HG03521 (cell line): ENCODE results near the gene ZNF558.

Source experiments
- ATAC-seq: cut with Tn5 transposase; IDR thresholded peaks from one replicate; pipeline ENCODE4 v1.9.1; 2021; ENCODE audit warnings: mild to moderate bottlenecking, moderate library complexity; ENCODE audit not compliant: unreplicated experiment

Gene ZNF558

DNA sequence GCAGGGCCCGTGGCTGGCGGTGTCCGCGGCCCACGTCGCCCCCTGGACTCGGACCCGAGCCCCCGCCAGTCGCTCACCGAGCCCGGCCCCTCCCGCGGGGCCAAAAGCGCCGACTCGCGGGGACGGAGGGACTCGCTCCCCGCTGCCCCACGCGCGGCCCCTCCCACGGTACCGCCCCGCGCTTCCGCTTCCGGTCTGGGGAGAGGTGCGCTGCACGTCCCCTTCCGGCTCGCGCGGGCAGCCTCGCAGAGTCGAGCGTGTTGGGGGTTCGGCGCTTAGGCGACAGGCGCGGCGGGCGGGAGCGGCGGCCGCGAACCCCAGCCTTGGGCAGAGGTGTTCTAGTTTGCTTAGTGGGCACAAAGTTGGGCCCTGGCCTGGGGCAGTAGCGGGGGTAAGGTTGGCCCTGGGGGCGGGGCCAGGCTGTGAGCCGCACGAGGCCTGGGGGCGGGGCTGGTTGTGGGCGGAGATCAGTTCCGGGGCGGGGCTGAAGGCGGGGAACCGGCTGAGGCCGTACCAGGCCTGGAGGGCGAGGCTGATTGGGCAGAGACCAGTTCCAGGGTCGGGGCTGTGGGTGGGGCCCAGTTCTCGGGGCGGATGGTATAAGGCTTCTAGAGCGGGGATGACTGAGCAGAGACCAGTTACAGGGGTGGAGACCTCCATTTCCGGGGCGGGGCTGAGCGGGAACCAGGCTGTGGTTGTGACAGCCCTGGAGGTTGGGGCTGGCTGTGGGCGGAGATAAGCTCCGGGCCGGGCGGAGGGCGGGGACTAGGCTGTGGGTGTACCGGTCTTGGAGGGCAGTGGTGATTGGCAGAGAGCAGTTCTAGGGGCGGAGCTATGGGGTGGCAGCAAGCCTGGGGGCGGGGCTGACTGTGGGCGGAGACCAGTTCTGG is at the start of gene ZNF558, which contains the start of gene MBD3L1:
ZNF558 (minus strand) TSS at position 173 of the 890 bp plus-strand sequence. CDS start 9,645 bp downstream, outside the sequence.
MBD3L1 (plus strand) TSS at position 246 of the 890 bp plus-strand sequence. CDS start 10,302 bp downstream, outside the sequence.
- peak; percentile 82 for ATAC-seq

DNA sequence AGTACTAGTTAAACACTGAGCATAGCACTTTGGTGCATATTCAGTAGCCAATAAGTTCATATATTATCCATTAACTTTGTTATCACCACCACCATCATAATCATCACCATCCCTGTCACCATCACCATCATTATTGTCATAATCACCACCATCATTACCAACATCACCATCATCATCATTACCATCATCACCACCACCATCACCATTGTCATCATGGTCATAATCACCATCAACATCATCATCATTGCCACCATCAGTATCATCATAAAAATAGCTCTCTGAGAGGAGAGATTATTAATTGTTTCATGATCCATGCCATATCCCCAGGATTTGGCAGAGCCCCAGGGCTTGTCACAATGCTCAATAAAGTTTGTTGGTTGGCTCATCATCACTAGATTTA is 49.4 kb upstream of the ZNF558 start:
- ATAC-seq, result no peak

DNA sequence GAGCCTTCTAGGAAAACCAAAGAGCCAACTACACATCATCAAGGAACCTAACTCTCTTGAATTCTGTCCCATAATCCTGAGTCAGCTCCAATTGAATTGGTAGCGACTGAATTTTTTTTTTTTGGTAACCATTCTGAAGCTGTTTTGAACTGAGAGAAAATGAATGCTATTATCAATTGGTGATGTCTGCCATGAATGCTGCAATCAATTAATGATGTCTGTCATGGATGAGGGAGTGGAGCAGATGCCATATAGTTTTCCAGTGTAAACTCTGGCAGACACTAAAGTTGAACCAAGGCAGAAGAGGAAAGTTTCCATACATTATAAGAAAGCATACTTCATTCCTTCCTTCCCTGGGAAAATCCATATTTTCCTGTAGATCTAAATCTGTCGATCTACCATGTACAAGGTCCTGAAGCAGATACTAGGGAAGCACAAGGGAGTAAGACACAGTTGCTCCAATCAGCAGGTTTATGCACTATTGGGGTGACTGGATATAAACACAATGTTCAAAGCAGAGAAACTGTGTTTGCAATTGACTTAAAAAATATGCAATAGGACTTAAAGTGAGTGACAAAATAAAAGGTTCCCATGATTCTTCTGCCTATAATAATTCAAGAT is 48.9 kb upstream of the ZNF558 start:
- no peak for ATAC-seq

- ATAC-seq, result no peak
Observed at GRCh38 chr19:8877854-8878705, 46.0 kb upstream of the ZNF558 start.

DNA sequence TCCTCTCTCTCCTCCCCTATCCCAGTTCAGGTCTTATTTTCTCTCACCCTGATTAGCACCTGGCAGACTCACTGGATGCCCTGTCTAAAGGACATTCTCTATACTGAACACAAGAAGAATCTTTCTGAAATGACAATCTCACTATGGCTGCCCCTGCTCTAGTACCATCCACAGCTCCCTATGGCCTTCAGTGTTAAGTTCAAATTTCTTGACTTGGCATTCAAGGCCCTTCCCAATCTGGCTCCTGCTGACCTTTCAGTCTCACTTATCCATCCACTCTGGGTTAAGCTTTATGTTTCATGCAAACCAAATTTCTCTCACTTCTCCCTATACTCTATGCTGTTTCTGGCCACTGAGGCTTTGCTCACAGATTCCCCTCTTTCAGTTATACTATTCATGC is 34.2 kb upstream of the ZNF558 start:
- ATAC-seq, result no peak

DNA sequence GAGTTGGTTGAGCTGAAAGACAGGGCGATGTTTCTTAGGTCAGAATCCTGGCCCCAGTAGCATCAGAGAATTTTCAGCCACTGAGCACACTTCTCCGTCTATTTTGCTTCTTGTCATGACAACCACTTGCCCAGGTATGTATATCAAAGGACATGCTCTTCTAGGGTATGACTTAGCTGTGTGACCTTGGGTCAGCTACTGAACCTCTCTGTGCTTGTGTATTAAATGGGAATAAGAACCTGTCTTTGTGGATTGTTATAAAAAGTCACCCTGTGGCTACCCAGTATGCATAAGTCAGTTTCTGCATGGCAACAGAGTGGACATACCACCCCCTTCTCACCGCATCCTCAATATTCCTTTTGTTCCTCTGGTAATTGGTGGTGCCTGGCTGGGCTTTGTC is 26.2 kb upstream of the ZNF558 start:
- ATAC-seq, result no peak

DNA sequence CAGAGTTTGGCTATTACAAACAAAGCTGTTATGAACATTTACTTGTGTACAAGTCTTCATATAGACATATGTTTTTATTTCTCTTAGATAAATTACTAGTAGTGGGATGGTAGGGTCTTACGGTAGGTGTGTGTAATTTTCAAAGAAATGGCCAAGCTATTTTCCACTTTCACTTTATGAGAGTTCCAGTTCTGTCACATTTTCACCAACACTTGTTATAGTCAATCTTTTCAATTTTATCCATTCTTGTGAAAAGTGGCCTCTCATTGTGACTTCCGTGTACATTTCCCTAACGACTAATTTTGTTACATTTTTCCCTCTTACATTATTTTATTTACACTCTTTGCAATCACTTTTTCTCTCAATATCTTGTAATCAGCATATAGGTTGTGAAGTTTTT is 18.4 kb upstream of the ZNF558 start:
- ATAC-seq, result no peak

DNA sequence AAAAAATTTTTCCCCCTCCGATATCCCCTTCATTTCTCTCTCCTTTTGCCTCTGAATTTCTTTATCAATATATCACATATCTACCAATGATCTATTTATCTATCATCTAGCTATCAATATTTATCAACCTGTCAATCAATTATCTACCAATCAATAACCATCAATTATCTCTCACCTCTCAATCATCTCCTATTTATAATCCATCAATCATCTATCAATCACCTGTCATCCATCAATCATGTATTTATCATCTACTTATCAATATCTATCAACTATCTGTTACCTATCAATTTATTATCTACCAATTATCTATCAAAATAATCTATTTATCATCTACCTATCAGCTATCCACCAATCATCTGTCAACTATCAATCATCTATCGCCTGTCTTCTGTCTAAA is 17.1 kb upstream of the ZNF558 start:
- ATAC-seq, result no peak

DNA sequence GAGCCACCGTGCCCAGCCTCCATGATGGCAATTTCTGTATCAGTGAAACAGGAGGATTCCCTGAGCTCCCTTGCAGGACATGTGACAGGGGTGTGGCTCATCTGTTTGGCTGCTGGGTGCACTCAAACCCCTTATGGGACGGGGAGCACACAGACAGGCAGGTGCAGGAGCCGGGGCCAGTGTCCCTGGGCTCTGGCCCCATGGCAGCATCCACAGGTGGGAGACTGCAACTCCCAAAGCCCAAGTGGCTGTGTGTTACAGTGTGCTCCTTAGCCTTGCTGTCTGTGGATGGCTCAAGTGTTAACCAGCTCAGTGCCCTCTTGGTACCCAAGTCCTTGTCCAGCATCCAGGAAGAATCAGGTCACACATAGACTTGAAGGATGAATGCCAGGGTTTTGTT is 14.7 kb upstream of the ZNF558 start:
- ATAC-seq, result no peak

- no peak for ATAC-seq
Observed at GRCh38 chr19:8840708-8841107, 8.6 kb upstream of the ZNF558 start.

DNA sequence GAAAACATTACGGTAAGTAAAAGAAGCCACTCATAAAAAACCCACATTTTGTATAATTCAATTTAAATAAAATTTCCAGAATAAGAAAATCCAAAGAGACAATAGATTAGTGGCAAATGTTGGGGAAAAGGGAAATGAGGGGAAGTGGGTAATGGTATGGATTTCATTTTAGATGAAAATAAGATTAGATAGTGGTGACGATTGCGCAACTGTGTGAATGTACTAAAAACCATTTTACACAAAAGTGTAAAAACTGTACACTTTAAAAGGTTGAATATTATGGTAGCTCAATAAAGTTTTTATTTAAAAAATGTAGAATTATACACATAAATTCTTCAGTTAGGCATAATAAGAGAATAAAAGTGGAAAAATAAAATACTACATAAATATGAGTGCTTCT is 3.8 kb upstream of the ZNF558 start:
- ATAC-seq, result no peak

DNA sequence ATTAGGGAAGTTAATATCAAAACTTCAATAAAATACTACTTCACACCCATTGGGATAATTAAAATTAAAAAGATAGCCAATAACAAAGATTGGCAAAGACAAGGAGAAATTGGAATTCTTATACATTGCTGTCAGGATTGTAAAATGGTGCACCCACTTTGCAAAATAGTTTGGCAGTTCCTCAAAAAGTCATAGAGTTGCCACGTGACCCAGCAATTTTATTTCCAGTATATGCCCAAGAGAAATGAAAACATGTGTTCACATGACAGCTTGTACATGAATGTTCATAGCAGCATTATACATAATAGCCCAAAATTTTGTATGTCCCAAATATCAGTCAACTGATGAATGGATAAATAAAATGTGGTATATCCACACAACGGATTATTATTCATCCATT is 3.3 kb upstream of the ZNF558 start:
- ATAC-seq, result no peak

- ATAC-seq, result no peak
Observed at GRCh38 chr19:8831832-8832131, 322 bp downstream of the ZNF558 start.

DNA sequence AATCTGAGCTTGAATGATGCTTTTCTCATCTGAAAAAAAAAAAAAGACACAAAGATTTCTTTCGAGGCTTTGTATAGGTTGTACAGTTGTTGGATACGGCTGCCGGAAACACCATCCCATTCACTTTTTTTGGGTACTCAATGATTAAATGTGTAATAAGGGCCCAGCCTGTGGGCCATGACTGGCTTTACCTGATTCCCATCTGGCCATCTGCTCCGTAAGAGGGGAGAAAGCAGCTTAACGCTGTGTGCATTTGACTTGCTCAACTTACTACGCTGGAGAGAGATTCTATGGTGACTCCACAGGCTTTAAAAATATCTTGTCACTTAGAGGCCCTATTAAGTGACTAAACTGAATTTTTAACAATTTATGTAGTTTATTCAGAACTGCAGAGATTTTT is 731 bp downstream of the ZNF558 start:
- no peak for ATAC-seq

- no peak for ATAC-seq
Observed at GRCh38 chr19:8827277-8827676, 4.8 kb downstream of the ZNF558 start.

DNA sequence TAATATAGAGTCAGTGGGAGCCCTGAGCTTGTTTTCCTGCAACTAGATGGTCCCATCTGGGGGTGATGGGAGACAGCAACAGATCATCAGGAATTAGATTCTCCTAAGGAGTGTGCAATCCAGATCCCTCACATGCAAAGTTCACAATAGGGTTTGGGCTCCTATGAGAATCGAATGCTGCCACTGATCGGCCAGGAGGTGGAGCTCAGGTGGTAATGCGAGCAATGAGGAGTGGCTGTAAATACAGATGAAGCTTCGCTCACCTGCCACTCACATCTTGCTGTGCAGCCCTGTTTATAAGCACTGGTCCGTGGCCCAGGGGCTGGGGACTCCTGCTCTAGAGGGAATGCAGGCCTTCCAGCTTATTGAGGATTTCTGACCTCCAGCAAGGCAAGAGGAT is 5.7 kb downstream of the ZNF558 start:
- ATAC-seq, result no peak

DNA sequence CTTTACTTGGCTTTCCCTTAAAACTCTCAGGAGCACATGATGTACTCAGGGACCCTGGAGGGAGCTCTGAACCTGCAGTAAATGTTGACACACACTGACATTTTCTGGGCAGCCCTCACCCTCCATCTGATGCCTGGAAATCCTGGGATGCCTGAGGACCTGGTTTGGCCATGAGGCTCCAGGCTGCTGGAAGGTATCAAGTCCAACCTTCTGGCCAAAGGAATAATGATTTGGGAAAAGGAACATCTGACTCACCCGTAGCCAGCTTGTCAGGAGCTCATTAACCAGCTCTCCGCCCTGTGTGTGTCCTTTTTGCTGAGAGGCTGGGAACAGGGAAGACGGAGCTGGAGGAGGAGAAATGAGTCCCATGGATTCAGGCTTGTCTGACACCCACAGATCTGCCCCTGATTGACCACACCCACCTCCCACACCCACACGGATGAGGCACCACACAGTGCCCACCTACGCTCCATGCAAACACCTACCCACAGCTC is 10.3 kb downstream of the ZNF558 start:
- ATAC-seq, result no peak

DNA sequence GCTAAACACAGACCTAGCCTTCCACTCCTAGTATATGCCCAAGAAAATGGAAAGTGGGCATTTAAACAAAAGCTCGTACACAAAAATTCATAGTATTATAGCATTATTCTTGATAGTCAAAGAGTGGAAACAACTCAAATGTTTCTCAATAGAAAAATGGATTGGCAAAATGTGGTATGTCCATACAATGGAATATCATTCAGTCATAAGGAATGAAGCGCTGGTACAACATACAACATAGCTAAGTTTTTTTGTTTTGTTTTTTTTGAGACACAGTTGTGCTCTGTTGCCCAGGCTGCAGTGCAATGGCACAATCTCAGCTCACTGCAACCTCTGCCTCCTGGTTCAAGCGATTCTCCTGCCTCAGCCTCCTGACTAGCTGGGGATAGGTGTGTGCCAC is 11.9 kb downstream of the ZNF558 start:
- no peak for ATAC-seq

DNA sequence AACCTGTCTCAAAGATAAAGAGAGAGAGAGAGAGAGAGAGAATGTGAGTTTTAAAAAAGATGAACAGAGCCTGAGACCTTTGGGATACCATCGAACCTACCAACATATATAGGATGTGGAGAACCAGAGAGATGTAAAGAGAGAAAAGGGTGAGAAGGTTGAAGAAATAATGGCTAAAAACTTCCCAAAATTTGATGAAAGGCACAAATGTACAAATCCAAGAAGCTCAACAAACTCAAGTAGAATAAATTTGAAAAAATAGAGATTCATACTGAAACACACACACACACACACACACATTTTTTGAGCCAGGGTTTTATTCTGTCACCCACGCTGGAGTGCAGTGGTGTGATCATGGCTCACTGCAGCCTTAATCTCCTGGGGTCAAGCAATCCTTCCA is 16.3 kb downstream of the ZNF558 start:
- ATAC-seq, result no peak

- ATAC-seq, result no peak
Observed at GRCh38 chr19:8814176-8814575, 17.9 kb downstream of the ZNF558 start.
